ENCODE data around the gene SPX. TPM values are rescaled to one million over a fixed set of nuclear protein-coding genes. Genes with fewer than 3 reads are reported as not detected.

The SPX gene
- under 1 TPM in 1 of 2 experiments, not detected in 1; 0.20 TPM for total RNA-seq

GRCh38 chr12:21526053-21526452 lies at the start of gene SPX:
TSS of gene SPX (plus strand) at chr12:21526296. CDS start at chr12:21526473, 177 bp downstream.
- Mint-ChIP-seq H3K4me1 (ENCODE audit: low read depth) (peaks cover 6% of the 10 kb centered on the region), H3K27me3 (peaks cover 25% of the 10 kb centered on the region), H3K4me3 (peak within 1 kb of the TSS; percentile 56), H3K9me3 (peaks cover 3% of the 10 kb centered on the region), H3K27ac (no peak within 1 kb of the TSS), H3K36me3 (ENCODE audit: low read depth) (no peaks in the 10 kb centered on the region)
- no peak for ATAC-seq
- POLR2A ChIA-PET = interaction anchor here (0.6 to 3.2 kb wide), 5 partner anchors 12 to 128 kb away, joined by 3 to 10 read pairs (median 3); partner anchors contain the start of genes GOLT1B and RECQL
- no peak for DNase-seq
- TF ChIP-seq, protein P1, sequence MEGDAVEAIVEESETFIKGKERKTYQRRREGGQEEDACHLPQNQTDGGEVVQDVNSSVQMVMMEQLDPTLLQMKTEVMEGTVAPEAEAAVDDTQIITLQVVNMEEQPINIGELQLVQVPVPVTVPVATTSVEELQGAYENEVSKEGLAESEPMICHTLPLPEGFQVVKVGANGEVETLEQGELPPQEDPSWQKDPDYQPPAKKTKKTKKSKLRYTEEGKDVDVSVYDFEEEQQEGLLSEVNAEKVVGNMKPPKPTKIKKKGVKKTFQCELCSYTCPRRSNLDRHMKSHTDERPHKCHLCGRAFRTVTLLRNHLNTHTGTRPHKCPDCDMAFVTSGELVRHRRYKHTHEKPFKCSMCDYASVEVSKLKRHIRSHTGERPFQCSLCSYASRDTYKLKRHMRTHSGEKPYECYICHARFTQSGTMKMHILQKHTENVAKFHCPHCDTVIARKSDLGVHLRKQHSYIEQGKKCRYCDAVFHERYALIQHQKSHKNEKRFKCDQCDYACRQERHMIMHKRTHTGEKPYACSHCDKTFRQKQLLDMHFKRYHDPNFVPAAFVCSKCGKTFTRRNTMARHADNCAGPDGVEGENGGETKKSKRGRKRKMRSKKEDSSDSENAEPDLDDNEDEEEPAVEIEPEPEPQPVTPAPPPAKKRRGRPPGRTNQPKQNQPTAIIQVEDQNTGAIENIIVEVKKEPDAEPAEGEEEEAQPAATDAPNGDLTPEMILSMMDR (IDR thresholded peaks at IDR 0.05) = no peak
- CTCF ChIA-PET = interaction anchor here (2.7 kb wide), 1 partner anchor 155 kb away, joined by 8 read pairs; no protein-coding TSS in a partner anchor
- intact Hi-C loops (cut with micrococcal nuclease) = no loop called here

DNA sequence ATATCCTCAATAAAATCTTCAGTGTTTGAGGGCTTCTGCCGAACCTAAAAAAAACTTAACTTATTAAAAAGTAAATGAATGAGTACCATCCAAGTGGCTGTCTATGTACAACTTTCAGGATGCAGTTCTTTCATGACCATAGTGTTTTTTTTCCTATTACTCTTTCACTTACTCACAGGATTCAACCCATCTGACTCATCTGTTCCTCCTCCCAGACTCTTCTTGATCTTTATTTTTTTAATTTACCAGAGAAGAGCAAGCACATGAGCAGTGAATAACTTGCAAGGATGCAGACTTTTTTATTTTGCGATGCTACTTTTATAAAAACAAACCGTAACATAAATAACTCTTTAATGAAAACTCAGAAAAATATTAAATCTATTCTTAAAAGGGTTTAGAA lies 49.1 kb upstream of the SPX start:
- CTCF ChIA-PET = interaction anchor here (1.0 kb wide), 1 partner anchor 203 kb away, joined by 3 read pairs; no protein-coding TSS in a partner anchor
- Mint-ChIP-seq H3K36me3 (ENCODE audit: low read depth) (peaks cover 39% of the 10 kb centered on the region), H3K4me3 (no peak overlapping the region), H3K9me3 (no peaks in the 10 kb centered on the region), H3K27ac (peak overlapping the region; percentile 69), H3K4me1 (ENCODE audit: low read depth) (peaks cover 19% of the 10 kb centered on the region), H3K27me3 (no peaks in the 10 kb centered on the region)
- intact Hi-C loops (cut with micrococcal nuclease) = no loop called here
- TF ChIP-seq, protein P1 (IDR thresholded peaks at IDR 0.05) = no peak
- POLR2A ChIA-PET = interaction anchor here (0.6 kb wide), 1 partner anchor 49 kb away, joined by 3 read pairs; the partner anchor contains the start of gene SPX
- ATAC-seq (peak; percentile 81), DNase-seq (peak; percentile 11)

- Mint-ChIP-seq H3K9me3 (no peaks in the 10 kb centered on the region), H3K4me3 (no peak overlapping the region), H3K4me1 (ENCODE audit: low read depth) (peaks cover 17% of the 10 kb centered on the region), H3K27ac (no peak overlapping the region), H3K36me3 (ENCODE audit: low read depth) (peaks cover 29% of the 10 kb centered on the region), H3K27me3 (no peaks in the 10 kb centered on the region)
- TF ChIP-seq, protein P1 (IDR thresholded peaks at IDR 0.05) = no peak
- ChIA-PET CTCF (interaction anchor here (1.5 kb wide), 1 partner anchor 22 kb away, joined by 3 read pairs; no protein-coding TSS in a partner anchor), POLR2A (interaction anchor here (0.6 kb wide), 1 partner anchor 15 kb away, joined by 4 read pairs; no protein-coding TSS in a partner anchor)
- DNase-seq (no peak), ATAC-seq (no peak)
- intact Hi-C loops (cut with micrococcal nuclease) = no loop called here
These were observed 47.2 kb upstream of the SPX start for GRCh38 chr12:21478756-21479455.

- intact Hi-C loops (cut with micrococcal nuclease) = no loop called here
- ChIA-PET CTCF (interaction anchor here (1.4 kb wide), 1 partner anchor 18 kb away, joined by 3 read pairs; the partner anchor contains the start of genes GOLT1B and RECQL), POLR2A (no interaction called here)
- Mint-ChIP-seq H3K27me3 (no peaks in the 10 kb centered on the region), H3K9me3 (no peaks in the 10 kb centered on the region), H3K27ac (no peak overlapping the region), H3K36me3 (ENCODE audit: low read depth) (peaks cover 12% of the 10 kb centered on the region), H3K4me1 (ENCODE audit: low read depth) (no peaks in the 10 kb centered on the region), H3K4me3 (no peak overlapping the region)
- DNase-seq = no peak
- TF ChIP-seq, protein P1 (IDR thresholded peaks at IDR 0.05) = no peak
- no peak for ATAC-seq
These were observed 42.6 kb upstream of the SPX start for GRCh38 chr12:21483531-21483930.

DNA sequence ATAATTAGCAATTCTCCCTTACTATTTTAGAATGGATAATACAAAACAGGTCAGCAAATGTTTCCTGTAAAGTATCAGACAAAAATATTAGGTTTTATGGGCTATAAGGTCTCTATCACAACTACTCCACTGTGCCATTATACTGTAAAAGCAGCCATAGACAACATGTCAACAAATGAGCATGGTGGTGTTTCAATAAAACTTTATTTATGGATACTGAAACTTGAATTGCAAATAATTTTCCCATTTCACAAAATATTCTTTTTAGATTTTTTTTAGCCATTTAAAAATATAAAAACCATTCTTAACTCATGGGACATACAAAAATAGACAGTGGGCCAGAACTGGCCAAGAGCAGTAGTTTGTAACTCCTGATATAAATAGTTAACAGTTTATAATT lies 40.1 kb upstream of the SPX start:
- TF ChIP-seq, protein P1 (IDR thresholded peaks at IDR 0.05) = no peak
- no peaks in the 10 kb centered on the region for H3K4me1 Mint-ChIP-seq (ENCODE audit: low read depth)
- no peak for ATAC-seq
- H3K27me3 Mint-ChIP-seq = no peaks in the 10 kb centered on the region
- DNase-seq = no peak
- peaks cover 27% of the 10 kb centered on the region for H3K36me3 Mint-ChIP-seq (ENCODE audit: low read depth)
- H3K9me3 Mint-ChIP-seq = no peaks in the 10 kb centered on the region
- H3K4me3 Mint-ChIP-seq = no peak overlapping the region
- H3K27ac Mint-ChIP-seq = no peak overlapping the region
- ChIA-PET POLR2A (interaction anchor here (1.6 kb wide), 1 partner anchor 16 kb away, joined by 6 read pairs; the partner anchor contains the start of genes GOLT1B and RECQL), CTCF (no interaction called here)
- intact Hi-C loops (cut with micrococcal nuclease) = no loop called here

Data from activated CD8-positive, alpha-beta T cell treated with anti-CD3 and anti-CD28 coated beads for 36 hours (primary cell).